Adrenal gland (tissue), 12 donors: ENCODE data around the gene RHOT1. TPM values are rescaled to one million over a fixed set of nuclear protein-coding genes. Genes with fewer than 3 reads are reported as not detected.

Source experiments
- DNase-seq, 7 donors: peaks; one replicate each; pipeline ENCODE4 v3.0.0-alpha.2; 2019 to 2020
- H3K27ac ChIP-seq, 5 donors: fragments of 200-600 bp; sonication (generic) in 4 of 5; 1 replicate in 3 of 5; 2 replicates in 2 of 5; pipeline versions ENCODE4 v1.5.1 to v1.8.0; 2016 to 2020; ENCODE audit warnings: mild to moderate bottlenecking in 1 of 5
- H3K27me3 ChIP-seq: fragments of 200-600 bp; 2 replicates; pipeline ENCODE4 v1.8.0; 2021
- H3K36me3 ChIP-seq, 2 donors: fragments of 200-600 bp; replicated peaks in 1 of 2; 1 replicate in 1 of 2; 2 replicates in 1 of 2; pipeline versions ENCODE4 v1.5.1 to v1.8.0; 2018 to 2022
- H3K4me1 ChIP-seq, 2 donors: fragments of 200-600 bp; replicated peaks in 1 of 2; 1 replicate in 1 of 2; 2 replicates in 1 of 2; pipeline versions ENCODE4 v1.5.1 to v1.8.0; 2018 to 2021
- H3K4me3 ChIP-seq, 4 donors: fragments of 200-600 bp; sonication (generic) in 3 of 4; one replicate each; pipeline ENCODE4 v1.5.1; 2016 to 2018
- H3K9me3 ChIP-seq, 3 donors: fragments of 200-600 bp; sonication (generic) in 1 of 3; replicated peaks in 1 of 3; 1 replicate in 2 of 3; 2 replicates in 1 of 3; pipeline versions ENCODE4 v1.5.1 to v1.8.0; 2016 to 2021
- CTCF ChIP-seq, 6 experiments: fragments of 450-650 bp in 4 of 6; fragments of 200-600 bp in 2 of 6; sonication (generic) in 1 of 6; IDR thresholded peaks; 1 replicate in 5 of 6; 2 replicates in 1 of 6; pipeline versions ENCODE4 v1.5.1 to v1.8.0; 2016 to 2021; ENCODE audit warnings: antibody characterized with exemption in 6 of 6, mild to moderate bottlenecking in 2 of 6, moderate library complexity in 1 of 6
- POLR2A ChIP-seq, 2 donors: fragments of 450-650 bp; IDR thresholded peaks; one replicate each; pipeline ENCODE4 v1.6.1; 2017; ENCODE audit warnings: antibody characterized with exemption in 2 of 2, mild to moderate bottlenecking in 2 of 2, moderate library complexity in 1 of 2
- WGBS, 4 donors: extraction: QIAGEN DNeasy Blood & Tissue Kit in 2 of 4; methylation state at CpG; one replicate each; pipeline versions ENCODE4 v1.1.5 to v1.1.7; 2013 to 2017; 5-methylcytosine and 5-hydroxymethylcytosine counted together
- intact Hi-C, 2 donors: fragments of 100-400 bp; cut with DNase I; formaldehyde crosslinking; loops; one replicate each; pipeline versions ENCODE4 v1.14.1 to v1.15.0; 2022 to 2023
- polyA plus RNA-seq, 3 donors: library from polyadenylated mRNA; stranded (reverse); fragments of 200-250 nt in 2 of 3; fragments of 350-450 nt in 1 of 3; fragmentation: Illumina TruSeq in 1 of 3; extraction: RNeasy Lipid Tissue Mini Kit (QIAGEN cat#74804) in 1 of 3; gene quantifications; one replicate each; pipeline ENCODE4 v1.2.3, GENCODE V29; 2013 to 2014
- total RNA-seq, 9 donors: library from RNA; depleted of rRNA in 4 of 9; stranded (reverse); fragments of >200 nt in 4 of 9; fragments of 120-200 nt in 1 of 9; fragmentation: NEBNext Ultra II Directional in 1 of 9; extraction: Animal tissue kit (Norgen Biotek cat#: 25700) in 1 of 9; gene quantifications; one replicate each; pipeline versions ENCODE4 v1.1.0 to v1.2.4, GENCODE V29; 2013 to 2023
- donor health status: healthy with polysubstance abuse.
- donor health status: Bipolar disorder and iron deficiency.
- donor health status: DM: yes; HTN: yes; CAD: no.
- donor health status: DM: no; HTN: no; CAD: no.
- donor health status: DM: no; HTN: no; CAD: no.
- donor health status: DM: yes; HTN: yes; CAD: no.

Gene RHOT1
- total and polyA plus RNA-seq, 12 donors, result 44.2 to 97.7 (median 66.4) TPM

DNA sequence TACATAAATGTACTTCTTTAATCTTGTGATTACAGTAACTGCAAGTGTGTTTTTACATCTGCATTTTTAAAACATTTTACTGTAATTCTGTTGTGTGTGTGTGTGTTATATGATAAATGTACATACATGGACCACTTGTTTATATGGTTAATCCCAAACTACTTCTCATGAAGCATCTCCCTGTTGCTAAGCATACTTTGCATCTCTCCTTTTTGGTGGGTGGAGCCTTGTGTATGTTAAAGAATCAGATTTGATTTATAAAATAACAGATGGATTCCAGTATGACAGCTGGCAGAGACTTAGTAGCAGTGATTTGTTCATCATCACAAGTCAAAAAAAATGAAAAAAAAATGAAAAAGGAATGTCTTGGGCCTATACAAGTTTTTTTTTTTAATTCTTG lies 67.3 kb downstream of the RHOT1 start:
- no peaks in the 10 kb centered on the region for H3K27me3 ChIP-seq
- peaks cover 0 to 41% of the 10 kb centered on the region in 2 donors for H3K36me3 ChIP-seq
- intact Hi-C loops, result no loop called here

DNA sequence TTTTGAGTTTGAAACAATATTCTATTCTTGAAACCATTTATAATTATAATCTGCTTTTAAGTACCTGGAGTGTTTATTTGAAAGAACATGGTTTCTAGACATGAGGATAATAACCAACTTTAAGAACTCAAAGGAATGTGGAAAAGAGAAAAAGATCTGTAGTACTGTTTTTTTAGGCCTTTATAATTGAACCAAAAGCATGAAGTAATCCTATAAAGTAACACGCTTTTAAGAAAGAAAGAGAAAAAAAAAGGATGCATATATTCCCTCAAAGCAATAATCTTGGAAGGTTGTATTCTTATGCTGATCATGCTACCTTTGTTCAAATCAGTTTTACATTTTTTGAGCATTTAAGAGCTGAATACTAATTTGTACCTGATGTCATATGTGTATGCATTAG lies 69.4 kb downstream of the RHOT1 start:
- no peak for DNase-seq
- Histone ChIP-seq H3K36me3 (peaks cover 0 to 39% of the 10 kb centered on the region in 2 donors), H3K4me3 (no peak overlapping the region), H3K27ac (no peak overlapping the region), H3K9me3 (no peaks in the 10 kb centered on the region), H3K4me1 (no peaks in the 10 kb centered on the region), H3K27me3 (no peaks in the 10 kb centered on the region)
- TF ChIP-seq CTCF (IDR thresholded peaks at IDR 0.05), result no peak
- 93 to 100% (median 100%) methylated on average over 1 of the region's 1 CpG for WGBS, 4 donors
- intact Hi-C loops, result no loop called here

More for the DNA sequence above, 67.3 kb downstream of the RHOT1 start:
- H3K4me3 ChIP-seq, result no peak overlapping the region
- TF ChIP-seq CTCF (IDR thresholded peaks at IDR 0.05), result no peak
- TF ChIP-seq POLR2A (IDR thresholded peaks at IDR 0.05), result no peak
- no peak overlapping the region for H3K27ac ChIP-seq
- H3K4me1 ChIP-seq, result no peaks in the 10 kb centered on the region
- DNase-seq, result no peak
- no peaks in the 10 kb centered on the region for H3K9me3 ChIP-seq

GRCh38 chr17:32215696-32216095 lies 73.4 kb downstream of the RHOT1 start:
- no peaks in the 10 kb centered on the region for H3K27me3 ChIP-seq
- peaks cover 0 to 6% of the 10 kb centered on the region in 2 donors for H3K36me3 ChIP-seq
- no peaks in the 10 kb centered on the region for H3K9me3 ChIP-seq
- no peak for TF ChIP-seq POLR2A (IDR thresholded peaks at IDR 0.05)
- no peak for TF ChIP-seq CTCF (IDR thresholded peaks at IDR 0.05)
- no peak overlapping the region for H3K4me3 ChIP-seq
- intact Hi-C loops, result no loop called here
- no peak for DNase-seq
- H3K27ac ChIP-seq, result no peak overlapping the region
- WGBS, 4 donors, result 86 to 94% (median 89%) methylated on average over 3 of the region's 3 CpGs
- no peaks in the 10 kb centered on the region for H3K4me1 ChIP-seq

DNA sequence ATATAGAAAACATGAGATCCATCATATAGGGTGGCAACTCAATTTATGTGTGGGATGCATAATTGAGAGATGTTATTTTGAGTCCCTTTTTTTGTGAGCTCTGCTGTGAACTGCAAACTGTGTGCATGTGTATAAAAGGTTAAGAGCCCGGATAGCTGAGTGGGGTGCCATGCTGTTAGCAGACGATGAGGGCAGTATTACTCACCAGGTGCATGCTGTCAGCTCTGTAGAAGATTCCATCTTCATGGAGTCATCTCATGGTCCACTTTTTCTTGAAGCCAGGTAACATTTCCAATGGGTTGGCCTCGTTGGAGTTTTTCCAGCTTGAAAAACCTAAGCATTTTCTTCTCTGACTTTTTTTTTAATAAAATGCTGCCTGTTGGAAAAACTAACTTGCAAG lies 80.3 kb downstream of the RHOT1 start:
- Histone ChIP-seq H3K9me3 (no peaks in the 10 kb centered on the region), H3K4me1 (peaks cover 0 to 8% of the 10 kb centered on the region in 2 donors), H3K27ac (no peak overlapping the region), H3K36me3 (peaks cover 0 to 9% of the 10 kb centered on the region in 2 donors), H3K27me3 (no peaks in the 10 kb centered on the region), H3K4me3 (no peak overlapping the region)
- intact Hi-C loops, result no loop called here
- DNase-seq, result no peak
- TF ChIP-seq POLR2A (IDR thresholded peaks at IDR 0.05) (no peak), CTCF (IDR thresholded peaks at IDR 0.05) (no peak)
- 54 to 66% (median 65%) methylated on average over 3 of the region's 3 CpGs for WGBS, 4 donors
